ENCODE measurements around the gene FHIP1A.
"Not testable (repeated sequence)": the region's sequence is repeated elsewhere in the genome, so short reads cannot be mapped to it uniquely, and the experiment has no call there.

FHIP1A gene

DNA sequence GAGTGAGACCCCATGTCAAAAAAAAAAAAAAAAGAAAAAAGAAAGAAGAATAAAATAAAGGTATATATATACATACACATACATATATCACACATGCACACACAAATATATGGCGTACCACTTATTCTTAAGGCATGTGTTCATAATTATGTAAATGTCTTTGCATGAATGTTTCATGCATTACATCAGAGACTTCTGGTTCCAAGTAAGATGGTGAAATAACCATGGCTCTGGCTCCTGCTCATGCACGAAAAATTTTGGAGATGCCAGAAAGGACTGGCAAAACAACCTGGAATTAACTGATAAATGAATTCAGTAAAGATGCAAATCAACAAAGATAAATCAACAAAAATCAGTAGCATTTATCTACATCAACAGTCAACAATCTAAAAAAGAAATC lies 19.7 kb upstream of the FHIP1A start:
- no peak for DNase-seq (ENCODE audit: low read depth, low spot score)
- H3K4me3 ChIP-seq (ENCODE audit: low read depth, low read length), result no peak overlapping the region
- TF ChIP-seq, protein P1, sequence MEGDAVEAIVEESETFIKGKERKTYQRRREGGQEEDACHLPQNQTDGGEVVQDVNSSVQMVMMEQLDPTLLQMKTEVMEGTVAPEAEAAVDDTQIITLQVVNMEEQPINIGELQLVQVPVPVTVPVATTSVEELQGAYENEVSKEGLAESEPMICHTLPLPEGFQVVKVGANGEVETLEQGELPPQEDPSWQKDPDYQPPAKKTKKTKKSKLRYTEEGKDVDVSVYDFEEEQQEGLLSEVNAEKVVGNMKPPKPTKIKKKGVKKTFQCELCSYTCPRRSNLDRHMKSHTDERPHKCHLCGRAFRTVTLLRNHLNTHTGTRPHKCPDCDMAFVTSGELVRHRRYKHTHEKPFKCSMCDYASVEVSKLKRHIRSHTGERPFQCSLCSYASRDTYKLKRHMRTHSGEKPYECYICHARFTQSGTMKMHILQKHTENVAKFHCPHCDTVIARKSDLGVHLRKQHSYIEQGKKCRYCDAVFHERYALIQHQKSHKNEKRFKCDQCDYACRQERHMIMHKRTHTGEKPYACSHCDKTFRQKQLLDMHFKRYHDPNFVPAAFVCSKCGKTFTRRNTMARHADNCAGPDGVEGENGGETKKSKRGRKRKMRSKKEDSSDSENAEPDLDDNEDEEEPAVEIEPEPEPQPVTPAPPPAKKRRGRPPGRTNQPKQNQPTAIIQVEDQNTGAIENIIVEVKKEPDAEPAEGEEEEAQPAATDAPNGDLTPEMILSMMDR (IDR thresholded peaks at IDR 0.05; ENCODE audit: low read depth, low read length), result no peak
- in situ Hi-C loops (cut with HindIII; ENCODE audit: low sequenced_read_pairs), result no loop called here

DNA sequence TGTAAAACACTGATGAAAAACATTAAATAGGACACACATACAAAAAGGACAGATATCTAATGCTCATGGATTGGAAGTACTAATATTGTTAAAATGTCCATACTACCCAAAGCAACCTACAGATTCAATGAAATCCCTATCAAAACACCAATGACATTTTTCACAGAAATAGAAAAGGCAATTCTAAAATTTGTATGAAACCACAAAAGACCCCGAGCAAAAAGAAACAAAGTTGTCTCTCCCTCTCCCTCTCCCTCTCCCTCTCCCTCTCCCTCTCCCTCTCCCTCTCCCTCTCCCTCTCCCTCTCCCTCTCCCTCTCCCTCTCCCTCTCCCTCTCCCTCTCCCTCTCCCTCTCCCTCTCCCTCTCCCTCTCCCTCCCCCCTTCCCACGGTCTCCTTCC lies 19.2 kb upstream of the FHIP1A start:
- in situ Hi-C loops (cut with HindIII; ENCODE audit: low sequenced_read_pairs); DNase-seq (ENCODE audit: low read depth, low spot score); H3K4me3 ChIP-seq (ENCODE audit: low read depth, low read length): not testable (repeated sequence)

DNA sequence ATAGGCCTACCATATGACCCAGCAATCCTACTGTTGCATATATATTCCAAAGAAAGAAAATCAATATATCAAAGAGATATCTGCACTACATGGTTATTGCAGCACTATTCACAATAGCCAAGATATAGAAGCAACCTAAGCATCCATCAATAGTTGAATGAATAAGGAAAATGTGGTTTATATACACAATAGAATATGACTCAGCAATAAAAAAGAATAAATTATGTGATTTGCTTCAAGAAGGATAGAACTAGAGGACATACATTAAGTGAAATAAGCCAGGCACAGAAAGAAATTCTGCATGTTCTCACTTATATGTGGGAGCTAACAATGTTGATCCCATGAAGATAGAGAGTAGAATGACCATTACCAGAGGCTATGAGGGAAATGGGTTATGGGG lies 13.1 kb upstream of the FHIP1A start:
- TF ChIP-seq, protein P1 (IDR thresholded peaks at IDR 0.05; ENCODE audit: low read depth, low read length), result no peak
- DNase-seq (ENCODE audit: low read depth, low spot score), result no peak
- in situ Hi-C loops (cut with HindIII; ENCODE audit: low sequenced_read_pairs), result no loop called here
- no peak overlapping the region for H3K4me3 ChIP-seq (ENCODE audit: low read depth, low read length)

DNA sequence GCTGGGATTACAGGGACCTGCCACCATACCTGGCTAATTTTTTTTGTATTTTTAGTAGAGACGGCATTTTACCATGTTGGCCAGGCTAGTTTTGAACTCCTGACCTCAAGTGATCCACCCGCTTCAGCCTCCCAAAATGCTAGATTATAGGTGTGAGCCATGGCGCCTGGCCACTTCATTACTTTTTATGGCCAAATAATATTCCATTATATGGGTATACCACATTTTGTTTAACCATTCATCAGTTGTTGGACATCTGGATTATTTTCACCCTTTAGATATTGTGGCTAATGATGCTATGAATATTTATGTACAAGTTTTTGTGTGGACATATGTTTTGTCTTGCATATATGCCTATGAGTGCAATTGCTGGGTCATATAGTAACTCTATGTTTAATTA lies 8.6 kb upstream of the FHIP1A start:
- in situ Hi-C loops (cut with HindIII; ENCODE audit: low sequenced_read_pairs), result no loop called here
- no peak for DNase-seq (ENCODE audit: low read depth, low spot score)
- H3K4me3 ChIP-seq (ENCODE audit: low read depth, low read length), result no peak overlapping the region
- TF ChIP-seq, protein P1 (IDR thresholded peaks at IDR 0.05; ENCODE audit: low read depth, low read length), result no peak

DNA sequence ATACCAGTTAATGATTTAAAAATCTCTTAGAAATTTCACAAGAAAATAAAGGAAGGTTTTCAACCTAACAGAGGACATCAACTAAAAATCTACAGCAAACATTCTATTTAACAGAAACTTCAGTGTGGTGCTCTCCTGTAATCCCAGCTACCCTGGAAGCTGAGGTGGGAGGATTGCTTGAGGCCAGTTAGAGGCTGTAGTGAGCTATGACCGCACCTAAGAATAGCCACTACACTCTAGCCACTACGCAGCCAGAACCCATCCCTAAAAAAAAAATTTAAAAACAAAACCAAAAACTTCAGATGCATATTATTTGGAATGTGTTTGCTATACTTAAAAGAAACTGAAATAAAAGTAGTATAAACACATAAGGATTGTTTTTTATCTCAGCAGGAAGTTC lies 7.2 kb upstream of the FHIP1A start:
- TF ChIP-seq, protein P1 (IDR thresholded peaks at IDR 0.05; ENCODE audit: low read depth, low read length), result no peak
- no peak overlapping the region for H3K4me3 ChIP-seq (ENCODE audit: low read depth, low read length)
- in situ Hi-C loops (cut with HindIII; ENCODE audit: low sequenced_read_pairs), result no loop called here
- DNase-seq (ENCODE audit: low read depth, low spot score), result no peak

DNA sequence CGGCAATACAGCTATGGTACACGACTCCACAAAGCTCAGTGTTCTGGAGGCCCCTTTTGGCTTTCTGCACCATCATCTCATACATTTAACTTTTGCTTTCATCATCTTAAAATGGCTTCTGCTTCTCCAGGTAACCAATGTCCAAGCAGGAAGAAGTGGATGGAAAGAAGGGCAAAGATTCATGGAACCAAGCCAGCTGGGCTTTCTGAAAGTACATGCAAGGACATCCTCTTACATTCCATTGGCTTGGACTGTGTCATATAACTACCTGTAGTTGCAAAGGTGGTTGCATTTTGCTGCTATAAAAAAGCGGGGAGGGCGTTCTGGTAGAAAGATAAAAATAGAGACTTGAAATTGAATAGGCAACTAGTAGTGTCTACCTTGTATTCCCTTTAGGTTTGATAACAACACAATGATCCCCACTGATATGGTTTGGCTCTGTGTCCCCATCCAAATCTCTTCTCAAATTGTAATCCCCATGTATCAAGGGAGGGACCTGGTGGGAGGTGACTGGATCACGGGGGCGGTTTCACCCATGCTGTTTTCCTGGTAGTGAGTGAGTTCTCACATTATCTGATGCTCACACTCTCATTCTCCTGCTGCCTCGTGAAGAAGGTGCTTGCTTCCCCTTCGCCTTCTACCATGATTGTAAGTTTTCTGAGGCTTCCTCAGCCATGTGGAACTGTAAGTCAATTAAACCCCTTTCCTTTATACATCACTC lies 6.7 kb upstream of the FHIP1A start:
- H3K4me3 ChIP-seq (ENCODE audit: low read depth, low read length), result no peak overlapping the region
- in situ Hi-C loops (cut with HindIII; ENCODE audit: low sequenced_read_pairs), result no loop called here
- TF ChIP-seq, protein P1 (IDR thresholded peaks at IDR 0.05; ENCODE audit: low read depth, low read length), result no peak
- no peak for DNase-seq (ENCODE audit: low read depth, low spot score)

DNA sequence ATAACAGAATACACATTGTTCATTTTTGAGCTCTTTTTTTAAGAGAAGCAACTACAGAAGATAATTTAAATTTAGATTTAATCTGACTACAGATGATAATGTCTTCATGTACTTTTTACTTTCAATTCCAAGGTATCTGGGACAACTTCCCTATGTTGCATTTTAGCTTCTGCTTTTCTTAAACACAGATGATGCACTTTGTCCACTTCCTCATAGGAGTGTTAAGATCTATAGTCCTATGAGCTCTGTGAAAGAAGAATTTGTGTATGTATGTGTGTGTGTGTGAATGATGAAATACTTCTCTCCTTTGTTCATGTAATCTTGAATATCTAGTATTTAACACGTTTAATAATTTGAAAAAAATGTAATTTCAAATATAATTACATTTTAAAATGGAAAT lies 5.3 kb upstream of the FHIP1A start:
- in situ Hi-C loops (cut with HindIII; ENCODE audit: low sequenced_read_pairs), result no loop called here
- TF ChIP-seq, protein P1 (IDR thresholded peaks at IDR 0.05; ENCODE audit: low read depth, low read length), result no peak
- H3K4me3 ChIP-seq (ENCODE audit: low read depth, low read length), result no peak overlapping the region
- no peak for DNase-seq (ENCODE audit: low read depth, low spot score)

DNA sequence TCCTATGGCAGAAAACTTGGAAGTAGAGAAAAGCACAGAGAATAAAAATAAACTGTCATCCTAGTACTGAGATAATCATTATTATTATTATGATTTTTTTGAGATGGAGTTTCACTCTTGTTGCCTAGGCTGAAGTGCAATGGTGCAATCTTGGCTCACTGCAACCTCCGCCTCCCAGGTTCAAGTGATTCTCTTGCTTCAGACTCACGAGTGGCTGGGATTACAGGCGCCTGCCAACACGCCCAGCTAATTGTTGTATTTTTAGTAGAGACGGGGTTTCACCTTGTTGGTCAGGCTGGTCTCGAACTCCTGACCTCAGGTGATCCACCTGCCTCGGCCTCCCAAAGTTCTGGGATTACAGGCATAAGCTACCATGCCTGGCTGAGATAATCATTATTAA lies 4.2 kb upstream of the FHIP1A start:
- H3K4me3 ChIP-seq (ENCODE audit: low read depth, low read length); in situ Hi-C loops (cut with HindIII; ENCODE audit: low sequenced_read_pairs); DNase-seq (ENCODE audit: low read depth, low spot score): not testable (repeated sequence)
